ENCODE results near the gene MYBPHL. TPM values are rescaled to one million over a fixed set of nuclear protein-coding genes. Genes with fewer than 3 reads are reported as not detected.

MYBPHL gene
- total RNA-seq, 1 donor from 2014 or later, result 3.6 TPM

DNA sequence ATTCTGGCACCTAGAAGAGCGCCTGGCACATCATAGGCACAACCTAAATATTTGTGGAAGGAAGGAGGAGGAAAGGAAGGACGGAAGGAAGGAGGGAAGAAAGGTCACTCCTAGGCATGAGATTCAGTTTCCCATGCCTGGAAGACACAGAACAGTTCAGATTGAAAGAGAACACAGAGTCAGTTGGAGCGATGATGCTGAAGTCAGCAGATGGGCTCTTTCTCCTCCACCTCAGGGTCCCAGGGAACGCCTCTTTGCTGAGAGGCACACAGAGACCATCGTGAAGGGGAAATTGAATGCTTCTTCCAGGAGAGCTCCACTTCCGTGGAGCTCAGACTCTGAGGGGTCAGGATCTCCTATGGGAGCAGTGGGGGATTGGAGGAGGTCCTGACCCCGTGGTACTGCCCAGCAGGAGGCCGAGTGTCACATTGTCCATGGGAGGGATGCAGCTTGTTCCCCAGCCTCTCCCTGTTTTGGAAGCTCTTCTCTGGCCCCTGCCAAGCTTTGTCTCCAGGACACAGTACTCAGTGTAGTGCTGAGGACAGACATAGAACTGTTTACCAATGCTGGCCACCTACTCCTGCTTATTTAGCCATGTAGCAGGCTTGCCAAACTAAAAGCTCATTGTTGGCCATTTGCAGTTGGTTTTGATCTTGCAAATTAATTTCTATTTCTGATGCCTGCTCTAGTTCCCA is 2.4 kb downstream of the MYBPHL start:
- peaks cover 3% of the 10 kb centered on the region for H3K36me3 ChIP-seq
- intact Hi-C loops (cut with DNase I), result no loop called here
- ATAC-seq, result no peak
- H3K4me3 ChIP-seq, result no peak overlapping the region
- DNase-seq, result no peak
- TF ChIP-seq CTCF (IDR thresholded peaks at IDR 0.05), result no peak
- H3K4me1 ChIP-seq, result peaks cover 33% of the 10 kb centered on the region
- peak overlapping the region; percentile 65 for H3K27ac ChIP-seq
- H3K27me3 ChIP-seq, result no peaks in the 10 kb centered on the region
- no peaks in the 10 kb centered on the region for H3K9me3 ChIP-seq

- no peak overlapping the region for H3K4me3 ChIP-seq
- no peaks in the 10 kb centered on the region for H3K9me3 ChIP-seq
- H3K27ac ChIP-seq, result no peak overlapping the region
- DNase-seq, result no peak
- peaks cover 36% of the 10 kb centered on the region for H3K4me1 ChIP-seq
- ATAC-seq, result no peak
- no peaks in the 10 kb centered on the region for H3K36me3 ChIP-seq
- no peak for TF ChIP-seq CTCF (IDR thresholded peaks at IDR 0.05)
- no peaks in the 10 kb centered on the region for H3K27me3 ChIP-seq
- intact Hi-C loops (cut with DNase I), result no loop called here
Observed at GRCh38 chr1:109301874-109302273, 4.9 kb downstream of the MYBPHL start.

GRCh38 chr1:109300650-109301151 is 6.1 kb downstream of the MYBPHL start:
- ATAC-seq, result no peak
- DNase-seq, result no peak
- Histone ChIP-seq H3K9me3 (no peaks in the 10 kb centered on the region), H3K27me3 (no peaks in the 10 kb centered on the region), H3K4me1 (peaks cover 29% of the 10 kb centered on the region), H3K36me3 (no peaks in the 10 kb centered on the region), H3K27ac (no peak overlapping the region), H3K4me3 (no peak overlapping the region)
- no peak for TF ChIP-seq CTCF (IDR thresholded peaks at IDR 0.05)
- intact Hi-C loops (cut with DNase I), result no loop called here

DNA sequence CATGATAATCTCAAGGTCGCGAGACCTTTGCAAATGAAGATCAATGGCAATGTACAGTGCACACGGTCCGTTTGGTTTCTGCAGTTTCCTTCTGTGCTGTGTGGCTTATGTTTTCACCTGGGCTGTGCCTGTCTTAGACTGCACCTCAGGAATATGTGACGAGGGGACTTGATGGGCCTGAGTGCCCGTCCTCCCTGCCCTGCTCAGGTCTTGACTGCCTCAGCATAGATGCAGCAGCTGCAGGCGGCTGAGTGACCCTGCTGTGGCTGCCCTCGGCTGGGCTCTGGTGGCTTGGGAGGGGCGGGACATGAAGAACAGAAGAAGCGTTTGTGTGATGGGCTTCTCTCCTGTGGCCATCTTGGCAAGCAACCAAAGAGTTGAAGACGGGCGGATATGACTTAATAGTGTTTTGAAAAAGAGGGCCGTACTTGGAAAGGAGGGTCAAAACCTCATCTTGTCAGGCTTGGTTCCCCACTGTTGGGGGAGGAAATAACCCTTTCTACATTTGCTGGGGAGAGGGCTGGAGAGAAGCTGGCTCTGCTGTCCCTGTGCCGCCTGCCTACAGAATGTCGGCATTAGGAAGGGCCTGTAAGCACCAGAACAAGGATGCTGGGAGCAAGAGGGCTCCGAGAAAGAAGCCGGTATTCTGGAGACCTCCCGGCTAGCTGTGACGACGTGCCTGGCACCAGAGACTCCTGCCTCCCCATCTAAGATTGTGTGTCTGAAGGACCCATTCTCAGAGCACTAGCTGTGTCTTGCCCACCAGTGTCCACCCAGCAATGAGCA is 7.1 kb downstream of the MYBPHL start:
- Histone ChIP-seq H3K9me3 (no peaks in the 10 kb centered on the region), H3K27ac (peak overlapping the region; percentile 63)
- ATAC-seq, result no peak

More for the DNA sequence above, 7.1 kb downstream of the MYBPHL start:
- H3K4me1 ChIP-seq, result peaks cover 23% of the 10 kb centered on the region
- no peak for TF ChIP-seq CTCF (IDR thresholded peaks at IDR 0.05)
- DNase-seq, result no peak
- H3K36me3 ChIP-seq, result no peaks in the 10 kb centered on the region
- no peak overlapping the region for H3K4me3 ChIP-seq
- H3K27me3 ChIP-seq, result no peaks in the 10 kb centered on the region
- intact Hi-C loops (cut with DNase I), result no loop called here
